Stimulated activated CD4-positive, alpha-beta T cell treated with anti-CD3 and anti-CD28 coated beads, Interleukin-15, amount 100 ng/mL, for 1 hour (primary cell): ENCODE results near the gene PPP1CA.

Experiments
- DNase-seq, 2 donors: peaks; one replicate each; pipeline ENCODE4 v3.0.0-alpha.2; 2020; ENCODE audit warnings: low read depth in 1 of 2, low spot score in 1 of 2

The PPP1CA gene

DNA sequence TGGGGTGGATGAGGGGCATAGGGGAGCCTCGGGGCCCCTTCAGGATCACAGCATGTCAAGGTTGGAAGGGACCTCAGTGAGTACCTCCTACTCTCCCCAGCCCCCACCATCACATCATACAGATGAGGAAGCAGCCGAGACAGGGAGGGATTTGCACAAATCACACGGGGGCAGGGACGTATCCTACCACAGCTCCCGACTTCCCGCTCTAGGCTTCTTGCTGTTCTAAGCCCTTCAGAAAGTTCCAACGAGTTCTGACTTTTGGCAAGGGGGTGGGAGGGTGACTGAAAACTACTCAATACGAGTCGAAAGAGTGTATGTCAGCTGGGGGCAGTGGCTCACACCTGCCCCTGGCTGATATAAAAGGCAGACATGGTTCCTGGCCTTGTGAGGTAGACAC is 14.6 kb downstream of the PPP1CA start:
- no peak for DNase-seq

DNA sequence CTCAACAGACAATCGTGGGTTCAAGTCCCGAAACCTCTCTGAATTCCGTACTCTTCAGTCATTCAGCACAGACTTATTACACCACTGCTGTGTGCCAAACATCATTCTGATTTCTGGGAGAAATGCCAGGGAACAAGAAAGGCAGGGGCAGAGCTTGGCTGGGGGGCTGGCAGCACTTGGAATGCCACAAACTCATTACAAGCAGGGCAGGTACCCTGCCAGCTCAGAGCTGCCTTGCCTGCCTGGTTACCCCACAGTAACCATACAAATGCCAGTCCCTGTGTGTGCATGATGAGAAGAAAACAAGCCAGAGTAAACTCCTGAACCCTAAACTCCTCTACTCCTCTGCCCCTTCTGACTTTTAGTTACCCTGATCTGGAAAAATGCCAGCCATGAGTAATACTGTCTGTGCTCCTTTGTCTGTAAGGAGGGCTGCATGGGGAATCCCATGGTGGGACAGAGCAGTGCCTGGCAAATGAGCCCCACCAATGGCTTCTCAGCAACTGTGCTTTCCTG is 16.7 kb downstream of the PPP1CA start:
- DNase-seq: no peak

DNA sequence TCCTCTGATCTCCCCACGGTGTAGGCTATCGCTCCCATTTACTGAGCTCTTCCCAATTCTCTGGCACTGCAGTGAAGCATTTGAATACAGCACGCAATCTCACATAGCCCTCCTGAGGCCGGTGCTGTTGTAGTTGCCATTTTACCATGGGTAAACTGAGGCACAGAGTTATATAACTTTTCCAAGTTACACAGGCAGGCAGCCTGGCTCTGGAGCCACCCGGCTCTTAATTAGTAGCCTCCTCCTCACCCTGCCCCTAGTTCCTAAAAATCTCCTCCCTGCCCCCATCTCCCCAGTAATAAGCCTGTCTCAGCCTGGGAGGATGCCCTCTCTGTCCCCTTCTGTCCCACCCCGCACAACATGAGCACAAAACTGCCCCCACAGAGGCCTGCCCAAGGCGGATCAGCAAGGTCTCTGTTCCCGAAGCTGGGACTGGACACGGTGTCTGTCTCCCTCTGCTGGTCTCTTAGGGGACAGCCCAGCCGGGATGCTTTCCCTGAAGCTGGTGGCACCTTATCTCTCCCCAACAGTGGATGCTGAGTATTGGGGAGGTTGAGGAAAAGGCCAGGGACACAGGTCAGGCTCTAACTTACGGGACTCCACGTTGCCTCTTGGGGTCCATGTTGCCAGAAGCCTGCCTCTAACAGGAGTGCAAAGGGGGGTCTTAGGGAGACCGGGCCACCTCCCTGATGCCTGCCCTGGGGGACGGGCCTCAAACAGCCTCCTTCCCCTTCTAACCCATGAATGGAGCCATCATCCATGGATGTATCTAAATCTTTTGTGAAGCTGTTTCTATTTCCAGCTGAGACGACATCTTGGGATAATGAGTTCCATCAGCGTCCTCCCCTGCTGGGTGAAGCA is 19.2 kb downstream of the PPP1CA start:
- DNase-seq: peak; percentile 70 to 73

DNA sequence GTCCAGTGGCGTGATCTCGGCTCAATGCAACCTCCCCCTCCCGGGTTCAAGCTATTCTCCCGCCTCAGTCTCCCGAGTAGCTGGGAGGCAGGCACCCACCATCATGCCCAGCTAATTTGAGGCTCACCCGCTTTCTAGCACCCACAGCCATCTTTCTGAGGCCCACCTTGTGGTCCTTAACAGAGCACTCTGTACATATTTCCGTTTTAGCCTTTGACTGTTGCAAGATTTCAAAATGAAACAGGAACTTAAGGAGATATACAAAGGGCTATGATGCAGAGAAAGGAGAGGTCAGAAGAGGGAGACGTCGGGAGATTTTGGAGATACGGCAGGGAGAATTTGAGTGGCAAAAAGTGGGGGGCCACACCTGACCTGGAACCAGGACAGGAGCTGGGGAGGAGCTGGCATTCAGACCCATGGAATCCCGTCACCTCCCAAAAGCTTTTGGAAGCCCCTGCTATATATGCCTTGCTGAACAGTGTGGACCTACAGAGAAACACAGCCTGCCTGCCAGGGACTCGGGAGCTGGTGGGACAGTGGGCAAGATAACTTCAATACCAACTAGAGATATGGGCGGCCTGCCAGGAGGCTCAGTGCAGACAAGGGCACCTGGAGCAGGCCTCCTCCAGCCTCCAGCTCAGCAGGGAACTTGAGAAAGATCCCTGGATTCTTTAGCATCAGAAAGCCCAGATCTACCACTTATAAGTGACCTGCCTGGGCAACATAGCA is 20.2 kb downstream of the PPP1CA start:
- no peak for DNase-seq

DNA sequence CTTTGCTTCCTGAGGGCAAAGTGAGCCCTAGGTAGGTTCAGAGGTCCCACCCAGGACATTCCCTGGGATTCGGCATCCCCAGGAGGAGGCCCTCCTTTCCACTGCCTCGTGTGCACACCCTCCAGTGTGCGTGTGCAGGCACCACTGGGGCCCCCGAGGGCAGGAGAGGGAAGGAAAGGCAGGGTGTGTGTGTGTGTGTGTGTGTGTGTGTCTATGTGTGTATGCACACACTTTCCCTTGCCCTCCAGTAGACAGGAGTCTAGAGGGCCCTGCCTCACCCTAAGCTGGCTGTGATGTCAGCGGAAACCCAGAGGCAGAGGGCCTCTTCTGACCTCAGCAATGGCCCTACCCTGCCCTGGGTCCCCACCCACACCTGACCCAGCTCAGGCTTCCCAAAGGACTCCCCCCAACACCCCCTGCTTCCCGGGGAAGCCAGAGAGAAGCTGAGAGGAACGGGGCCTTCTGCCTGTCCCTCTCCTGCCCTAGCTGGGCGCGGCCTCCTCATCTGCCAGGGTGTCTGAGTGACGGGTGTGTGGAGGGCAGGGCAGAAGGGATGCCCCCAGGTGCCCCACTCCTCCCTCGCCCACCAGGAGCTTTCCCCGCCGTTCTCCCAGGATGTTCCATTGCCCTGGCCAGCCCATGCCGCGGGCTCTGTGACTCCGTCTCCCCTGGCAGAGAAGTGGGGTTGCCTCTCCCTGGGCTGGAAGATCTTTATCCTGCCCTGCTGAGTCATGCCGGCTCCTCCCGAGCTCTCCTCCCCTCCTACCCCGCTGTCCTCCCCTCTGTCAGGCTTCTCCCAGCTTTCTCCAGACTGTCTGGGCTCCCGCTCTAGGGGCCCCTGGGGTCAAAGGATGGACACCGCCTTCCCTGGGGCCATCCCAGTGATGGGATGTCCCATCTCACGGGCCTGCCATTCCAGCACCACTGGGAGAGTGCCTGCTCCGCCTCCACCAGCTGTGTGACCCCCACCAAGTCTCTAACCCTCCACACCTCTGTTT is 22.3 kb downstream of the PPP1CA start:
- no peak for DNase-seq

DNA sequence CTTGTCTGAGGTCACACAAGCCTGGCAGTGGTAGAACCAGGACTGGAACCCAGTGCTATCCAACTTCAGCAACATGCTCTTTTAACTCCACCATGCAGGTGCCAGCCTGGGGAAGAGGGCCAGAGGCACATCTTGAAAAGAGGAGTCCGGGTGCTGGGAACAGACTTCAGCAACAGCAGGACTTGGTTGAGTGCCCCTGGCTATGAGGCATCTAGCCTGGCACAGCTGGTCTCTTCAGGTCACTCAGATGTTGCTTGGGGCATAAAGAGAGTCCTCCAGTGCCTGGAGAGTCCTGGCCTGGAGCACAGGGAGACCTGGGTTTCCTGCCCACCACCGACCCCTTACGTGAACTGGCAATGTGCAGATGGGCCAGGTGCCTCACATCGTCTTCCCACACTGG is 23.1 kb downstream of the PPP1CA start:
- no peak for DNase-seq

DNA sequence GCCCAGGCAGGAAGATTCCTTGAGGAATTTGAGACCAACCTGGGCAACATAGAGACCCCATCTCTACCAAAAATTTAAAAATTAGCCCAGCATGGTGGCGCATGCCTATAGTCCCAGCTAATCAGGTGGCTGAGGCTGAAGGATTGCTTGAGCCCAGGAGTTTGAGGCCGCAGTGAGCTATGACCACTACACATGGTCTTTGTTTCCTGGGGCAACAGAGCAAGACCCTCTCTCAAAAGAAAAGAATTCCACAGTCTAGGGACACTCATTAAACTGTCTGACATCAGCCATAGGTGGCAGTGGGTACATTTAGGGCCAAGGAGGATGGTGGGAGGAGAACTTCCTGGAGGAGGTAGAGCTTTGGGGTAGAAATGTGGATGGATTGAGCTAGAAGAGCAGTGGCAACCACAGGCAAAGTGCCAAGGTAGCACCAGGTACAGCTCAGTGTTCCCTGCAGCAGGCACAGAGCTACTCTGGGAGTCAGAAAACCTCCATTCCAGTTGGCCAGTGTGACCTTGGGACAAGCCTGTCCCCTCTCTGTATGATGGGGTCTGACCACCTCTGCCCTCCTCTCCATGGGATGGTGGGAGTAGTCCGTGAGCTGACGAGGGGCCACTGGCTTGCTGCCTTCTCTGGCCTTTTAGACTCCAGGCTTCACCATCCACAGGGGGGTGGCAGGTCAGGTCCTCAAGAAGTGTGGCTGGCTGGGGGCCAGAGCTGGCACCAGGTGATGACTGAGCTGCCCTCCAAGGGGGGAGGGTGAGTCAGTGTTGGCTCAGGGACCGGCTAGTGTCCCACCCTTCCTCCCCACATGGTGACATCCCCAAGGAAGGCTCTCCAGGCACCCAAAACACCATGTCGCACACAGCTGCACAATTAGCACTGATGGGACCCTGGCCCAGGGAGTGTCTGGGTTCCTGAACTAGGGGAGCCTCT is 24.5 kb downstream of the PPP1CA start:
- no peak for DNase-seq

DNA sequence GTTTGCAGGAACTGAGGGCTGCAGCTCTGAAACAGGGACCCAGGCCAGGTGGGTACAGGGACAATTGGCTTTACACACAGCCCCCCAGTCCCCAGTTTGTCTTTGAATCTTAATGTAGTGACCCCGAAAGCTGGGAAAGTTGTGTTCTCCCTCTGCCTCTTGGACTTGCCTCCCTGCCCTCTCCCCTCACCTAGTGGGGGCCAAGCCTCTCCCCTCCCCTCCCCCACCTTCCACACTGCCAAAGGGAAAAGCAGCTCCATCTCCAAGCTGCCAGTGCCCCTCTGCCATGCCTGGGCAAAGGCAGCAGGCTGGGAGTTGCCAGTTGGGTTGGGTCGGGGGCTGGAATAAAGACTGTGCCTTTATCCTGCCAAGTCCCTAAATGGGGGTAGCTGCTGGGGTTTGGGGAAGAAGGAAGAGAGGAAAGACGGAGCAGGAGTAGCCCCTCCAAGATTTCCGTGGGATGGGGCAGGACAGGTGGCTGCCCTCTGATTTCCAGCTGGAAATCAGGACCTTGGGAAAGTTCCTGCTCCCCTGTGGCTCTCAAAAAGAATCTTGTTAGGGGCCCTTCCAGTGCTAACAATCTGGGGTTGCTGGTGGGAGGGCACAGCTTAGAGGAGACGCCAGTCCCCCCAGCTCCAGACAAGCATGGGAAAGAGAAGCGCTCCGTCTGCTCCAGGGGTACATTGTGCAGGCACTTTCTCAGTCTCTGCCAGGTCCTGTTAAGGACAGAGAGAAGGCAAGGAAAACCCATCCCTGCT is 25.4 kb downstream of the PPP1CA start:
- DNase-seq: no peak

DNA sequence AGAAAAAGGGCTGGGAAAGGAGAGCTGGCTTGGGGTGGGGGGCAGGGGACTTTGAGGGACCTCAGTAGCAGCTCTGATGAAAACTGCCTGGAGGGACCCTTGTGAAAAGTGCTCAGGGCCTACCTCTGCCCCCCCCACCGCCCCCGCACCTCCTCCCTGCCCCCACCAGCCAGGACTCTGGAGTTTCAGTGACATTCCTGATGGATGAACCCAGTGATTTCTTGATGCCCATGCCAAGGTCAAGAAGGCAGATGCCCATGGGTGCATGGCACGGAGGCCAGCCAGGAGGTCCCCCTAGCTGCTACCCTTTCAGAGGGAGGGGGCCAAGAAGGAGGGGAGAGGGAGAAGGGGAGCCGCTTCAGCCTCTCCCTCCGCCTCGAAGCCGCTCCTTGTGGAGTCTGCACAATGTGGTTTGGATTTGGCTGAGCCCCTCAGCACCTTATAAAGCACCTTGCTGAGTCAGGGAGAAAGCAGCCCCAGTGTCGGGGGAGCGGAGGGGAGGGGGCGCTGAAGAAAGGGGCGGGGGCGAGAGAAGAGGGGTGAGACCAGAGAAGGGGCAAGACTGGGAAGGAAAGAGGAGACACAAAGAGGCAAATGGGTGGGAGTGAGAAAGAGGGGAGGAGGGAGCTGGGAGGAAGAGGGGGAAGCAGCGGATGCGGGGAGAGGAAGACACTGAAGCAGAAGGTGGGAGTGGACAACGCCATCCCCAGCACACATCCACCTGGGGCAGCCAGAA is 26.2 kb downstream of the PPP1CA start:
- no peak for DNase-seq

DNA sequence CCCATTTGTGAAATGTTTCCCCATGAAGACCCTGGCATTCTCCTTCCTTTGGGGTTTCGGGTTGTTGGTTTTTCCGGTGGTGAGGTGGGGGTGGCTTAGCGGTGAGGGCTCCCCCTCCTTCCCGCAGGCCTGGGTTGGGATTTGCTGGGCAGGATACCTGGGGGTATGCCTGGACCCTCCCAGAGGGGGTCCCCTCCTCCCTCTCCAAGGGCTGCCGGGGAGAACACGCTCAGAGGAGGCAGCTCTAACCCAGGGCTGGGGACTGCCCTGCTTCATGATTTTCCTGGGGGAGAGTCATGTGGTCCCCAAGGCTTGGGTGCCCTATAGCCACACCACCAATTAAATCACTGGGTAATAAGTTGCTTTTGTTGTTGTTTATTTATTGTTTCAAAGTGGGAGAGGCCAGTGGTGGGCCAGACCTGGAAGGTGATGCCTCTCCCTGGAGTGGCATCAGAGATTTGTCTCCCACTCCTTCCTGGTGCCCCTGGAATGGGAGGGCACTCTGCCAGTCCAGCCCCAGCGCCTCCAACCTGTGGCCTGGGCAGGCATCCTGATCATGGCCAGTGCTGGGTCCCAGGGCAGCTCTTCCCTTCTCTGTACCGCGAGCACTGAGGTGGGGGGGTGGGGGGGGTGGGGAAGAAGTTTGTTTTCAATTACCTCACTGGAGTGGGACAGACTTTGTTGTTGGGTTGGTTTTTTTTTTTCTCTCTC is 26.9 kb downstream of the PPP1CA start:
- DNase-seq: no peak

DNA sequence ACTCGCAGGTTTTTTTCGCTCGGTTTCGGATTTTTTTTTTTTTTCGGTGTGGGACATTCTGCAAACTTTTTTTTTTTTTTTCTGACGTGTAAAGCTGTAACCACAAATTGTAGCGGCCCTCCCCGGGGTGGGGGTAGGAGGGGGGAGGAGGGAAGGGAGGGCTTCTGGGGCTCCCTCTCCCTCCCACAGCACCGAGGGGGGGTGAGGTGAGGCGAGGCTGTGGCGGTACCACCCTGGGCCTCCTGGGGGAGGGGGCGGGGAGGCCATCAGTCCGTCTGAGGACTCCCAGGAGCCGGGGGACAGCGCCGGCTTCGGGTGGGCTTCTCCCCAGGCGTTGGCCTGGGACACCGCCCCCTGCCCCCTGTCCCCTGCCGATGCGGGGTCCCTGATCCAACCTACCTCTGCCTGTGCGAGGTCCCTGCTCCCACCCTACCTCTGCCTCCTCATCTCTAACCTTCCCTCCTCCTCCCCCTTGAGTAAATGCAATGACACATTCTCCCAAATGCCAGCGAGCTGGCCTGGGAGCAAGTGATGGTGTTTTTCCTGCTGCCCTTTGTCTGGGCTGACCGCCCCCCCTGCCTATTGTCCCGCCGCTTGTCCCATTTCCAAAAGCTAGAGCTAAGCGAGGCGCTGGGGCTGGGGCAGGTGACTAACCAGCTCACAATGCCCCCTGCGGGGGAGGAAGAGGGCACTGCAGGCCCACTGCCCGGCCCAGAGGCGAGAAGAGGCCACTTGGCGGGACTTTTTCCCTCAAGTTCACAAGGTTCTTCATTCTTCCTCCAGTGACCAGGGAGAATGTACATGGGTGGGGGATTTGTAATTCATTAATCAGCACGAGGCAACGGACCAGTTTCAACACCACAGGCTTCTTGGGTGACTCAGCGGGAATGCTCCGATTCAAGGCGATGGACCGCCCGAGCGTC is 27.7 kb downstream of the PPP1CA start:
- DNase-seq: peak; percentile 36 to 54

DNA sequence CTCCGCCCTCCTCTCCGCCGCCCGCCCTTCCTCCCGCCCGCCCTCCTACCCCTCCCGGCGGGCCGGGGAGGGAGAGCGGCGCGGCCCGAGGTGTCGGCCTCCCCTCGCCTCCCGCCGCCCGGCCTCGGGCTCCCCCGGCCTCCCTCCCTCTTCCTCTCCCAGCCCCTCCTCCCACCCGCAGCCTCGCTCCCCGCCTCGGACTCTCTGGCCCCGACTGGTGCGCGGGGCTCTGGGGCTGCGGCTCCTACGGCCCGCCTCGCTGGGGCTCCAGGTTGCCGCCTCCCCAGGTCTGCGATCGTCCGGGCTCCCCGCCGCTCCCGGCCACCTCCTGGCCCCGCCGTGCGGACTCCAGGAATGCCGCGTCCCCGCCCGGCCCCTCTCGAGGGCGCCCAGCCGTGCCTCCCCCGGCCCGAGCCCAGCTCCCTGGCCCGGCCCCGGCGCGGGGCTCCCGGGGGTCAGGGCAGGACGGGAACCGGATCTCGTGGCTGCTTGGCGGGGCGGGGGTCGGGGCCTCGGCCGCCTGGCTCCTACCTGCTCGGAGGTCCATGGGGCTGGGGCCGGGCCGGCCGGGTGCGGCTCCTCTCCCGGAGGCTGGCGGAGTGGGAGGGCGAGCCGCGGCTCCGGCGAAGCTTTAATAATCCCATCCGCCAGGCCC is 28.5 kb downstream of the PPP1CA start, which contains the start of gene CLCF1:
Gene CLCF1, minus strand, starts transcription at position 606 of the 655 bp plus-strand sequence. Its CDS starts 59 bp downstream, at position 547.
- no peak for DNase-seq

DNA sequence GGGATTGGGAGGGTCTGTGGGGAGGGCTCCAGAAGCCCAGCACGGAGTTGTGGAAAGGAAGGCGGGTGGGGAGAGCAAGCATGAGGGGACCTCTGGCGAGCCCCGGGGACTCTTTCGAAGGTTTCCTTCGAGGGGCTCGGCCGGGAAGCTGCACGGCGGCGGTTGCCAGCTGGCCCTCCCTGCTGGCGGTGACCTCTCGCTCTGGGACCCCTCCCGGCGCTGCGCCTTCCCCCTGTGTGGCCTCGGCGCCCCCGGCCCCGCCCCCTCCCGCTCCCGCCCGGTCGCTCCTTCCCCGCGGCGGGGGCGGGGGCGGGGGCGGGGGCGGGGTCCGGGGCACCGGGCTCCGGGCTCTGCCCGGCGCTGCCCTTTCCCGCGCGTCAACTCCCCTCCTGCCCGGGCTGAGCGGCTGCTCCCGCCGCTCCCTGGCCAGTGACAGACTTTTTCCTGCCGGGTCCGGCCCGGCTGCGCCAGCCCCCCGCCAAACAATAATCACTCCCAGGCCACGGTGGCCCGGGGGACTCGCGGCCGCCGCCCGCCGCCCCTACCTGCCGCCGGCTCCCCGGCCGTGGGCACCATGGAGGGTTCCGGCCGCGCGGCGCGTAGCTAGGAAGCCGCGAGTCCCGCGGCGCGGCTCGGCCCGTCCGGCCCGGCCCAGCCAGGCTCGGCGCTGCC is 29.2 kb downstream of the PPP1CA start:
- DNase-seq: no peak

DNA sequence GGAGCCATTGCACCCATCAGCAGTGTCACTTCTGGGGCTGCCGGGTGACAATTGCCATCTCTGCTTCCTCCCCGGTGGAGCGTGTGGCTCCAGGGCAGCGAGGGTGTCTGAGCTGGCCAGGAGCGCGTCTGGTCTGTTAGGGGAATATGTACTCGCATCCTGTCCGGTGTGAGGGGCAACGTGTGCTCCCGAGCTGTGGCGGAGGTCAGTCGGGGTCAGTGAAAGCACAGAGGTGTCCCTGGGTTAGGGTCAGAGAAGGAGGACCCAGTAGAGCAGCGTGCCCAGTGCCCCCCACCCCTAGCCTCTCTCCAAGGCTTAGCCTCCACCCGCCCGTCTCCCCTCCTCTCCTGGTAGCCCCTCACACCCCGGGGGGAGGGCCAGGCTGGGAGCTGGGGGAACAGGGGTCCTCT is 29.7 kb downstream of the PPP1CA start:
- DNase-seq: no peak

DNA sequence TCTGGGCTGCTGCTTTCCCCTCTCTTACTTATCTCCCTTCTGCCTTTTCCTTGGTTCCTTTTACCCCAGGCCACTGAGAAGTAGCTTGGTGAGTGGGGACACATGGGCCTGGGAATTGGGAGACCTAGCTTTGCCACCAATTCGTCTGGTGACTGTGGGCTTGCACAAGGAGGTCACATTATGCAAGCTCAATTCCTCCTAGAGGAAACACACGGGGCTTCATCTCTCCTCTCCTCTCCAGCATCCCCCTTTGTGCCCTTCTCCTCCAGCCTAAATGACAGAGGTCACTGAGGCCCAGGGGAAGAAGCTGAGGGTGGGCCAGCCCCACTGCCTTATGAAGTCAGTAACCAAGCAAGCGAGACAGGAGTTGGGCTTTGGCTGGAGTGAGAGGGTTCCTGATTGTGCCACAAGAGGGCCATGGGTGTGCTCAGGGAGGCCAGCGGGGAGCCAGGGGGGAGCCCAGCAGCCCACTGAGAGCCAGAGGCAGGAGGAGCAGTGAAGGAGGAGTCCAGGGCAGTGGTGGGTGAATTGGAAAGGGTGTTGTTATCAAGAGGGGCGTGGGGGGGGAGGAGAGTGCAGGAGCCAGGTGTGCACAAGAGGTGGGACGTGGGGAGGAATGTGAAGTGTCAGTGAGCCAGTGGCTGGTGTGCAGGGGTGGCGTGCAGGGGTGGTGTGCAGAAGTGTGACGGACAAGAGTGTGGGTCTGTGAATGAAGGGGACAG is 30.3 kb downstream of the PPP1CA start:
- no peak for DNase-seq
